HepG2 (cell line): Measurements from ENCODE around the gene CTU2. TPM values are rescaled to one million over a fixed set of nuclear protein-coding genes. Genes with fewer than 3 reads are reported as not detected.
A peak's percentile ranks its signal among the peaks of the same experiment; 100 is the strongest.

Source experiments
- HNRNPH1 ChIP-seq: fragments of 200-400 bp; formaldehyde crosslinking; optimal IDR thresholded peaks from 2 replicates; pipeline ENCODE3; 2017; ENCODE audit warnings: mild to moderate bottlenecking, low read depth, low read length
- HNRNPK ChIP-seq: fragments of 200-400 bp; formaldehyde crosslinking; IDR thresholded peaks from 2 replicates; pipeline ENCODE4 v1.6.1; 2018; ENCODE audit warnings: low read length, low read depth, moderate library complexity, mild to moderate bottlenecking; ENCODE audit not compliant: poor library complexity, severe bottlenecking
- KDM6A ChIP-seq: IDR thresholded peaks from 2 replicates; pipeline ENCODE4 v1.6.1; 2016; ENCODE audit warnings: low read depth
- KLF16 ChIP-seq, 2 experiments: sonication (generic) in 1 of 2; formaldehyde crosslinking in 1 of 2; IDR thresholded peaks; 2 replicates each; pipeline versions ENCODE4 v1.6.1 to v1.8.0; 2016 to 2023; ENCODE audit warnings: missing genetic modification reagents in 2 of 2, missing compliant biosample characterization in 1 of 2
- RAD51 ChIP-seq: fragments of 450-650 bp; IDR thresholded peaks from 2 replicates; pipeline ENCODE4 v1.6.1; 2016; ENCODE audit warnings: borderline replicate concordance
- RELA ChIP-seq: sonication (generic); formaldehyde crosslinking; IDR thresholded peaks from 2 replicates; pipeline ENCODE4 v1.4.0; 2020; ENCODE audit warnings: missing genetic modification reagents
- RNF219 ChIP-seq: sonication (generic); formaldehyde crosslinking; IDR thresholded peaks from 2 replicates; pipeline ENCODE4 v1.5.0; 2020; ENCODE audit warnings: mild to moderate bottlenecking, missing genetic modification reagents
- SMARCC2 ChIP-seq: fragments of 450-650 bp; IDR thresholded peaks from 2 replicates; pipeline ENCODE4 v1.6.1; 2017; ENCODE audit warnings: antibody characterized with exemption, mild to moderate bottlenecking
- SRSF1 ChIP-seq: fragments of 200-400 bp; formaldehyde crosslinking; optimal IDR thresholded peaks from 2 replicates; pipeline ENCODE3; 2017; ENCODE audit warnings: mild to moderate bottlenecking, low read depth, low read length, moderate library complexity
- TFAP4 ChIP-seq: sonication (generic); IDR thresholded peaks from 2 replicates; pipeline ENCODE4 v1.6.1; 2016; ENCODE audit warnings: low read depth, borderline replicate concordance
- THAP11 ChIP-seq: IDR thresholded peaks from 2 replicates; pipeline ENCODE4 v1.6.1; 2016; ENCODE audit warnings: missing biosample characterization, missing genetic modification reagents
- ZBTB21 ChIP-seq: sonication (generic); formaldehyde crosslinking; IDR thresholded peaks from 2 replicates; pipeline ENCODE4 v1.4.0; 2020; ENCODE audit warnings: missing genetic modification reagents
- ZBTB25 ChIP-seq: IDR thresholded peaks from 2 replicates; pipeline ENCODE4 v1.6.1; 2018; ENCODE audit warnings: missing genetic modification reagents
- ZC3H13 ChIP-seq: sonication (generic); formaldehyde crosslinking; IDR thresholded peaks from 2 replicates; pipeline ENCODE4 v1.8.1; 2023; ENCODE audit warnings: mild to moderate bottlenecking, missing genetic modification reagents, moderate library complexity
- ZFYVE20 ChIP-seq: sonication (generic); formaldehyde crosslinking; IDR thresholded peaks from 2 replicates; pipeline ENCODE4 v1.8.0; 2023; ENCODE audit warnings: low read depth, mild to moderate bottlenecking, moderate library complexity, missing genetic modification reagents, borderline replicate concordance
- ZNF101 ChIP-seq: sonication (generic); formaldehyde crosslinking; IDR thresholded peaks from 2 replicates; pipeline ENCODE4 v1.4.0; 2020; ENCODE audit warnings: mild to moderate bottlenecking, low read depth, missing genetic modification reagents, borderline replicate concordance
- ZNF205 ChIP-seq: IDR thresholded peaks from 2 replicates; pipeline ENCODE4 v1.6.1; 2018; ENCODE audit warnings: missing biosample characterization, missing genetic modification reagents
- ZNF251 ChIP-seq: sonication (generic); formaldehyde crosslinking; IDR thresholded peaks from 2 replicates; pipeline ENCODE4 v1.9.0; 2021; ENCODE audit warnings: mild to moderate bottlenecking, missing genetic modification reagents
- ZNF335 ChIP-seq: sonication (generic); formaldehyde crosslinking; IDR thresholded peaks from 2 replicates; pipeline ENCODE4 v1.4.0; 2020; ENCODE audit warnings: missing genetic modification reagents
- ZNF446 ChIP-seq: sonication (generic); formaldehyde crosslinking; IDR thresholded peaks from 2 replicates; pipeline ENCODE4 v1.5.0; 2020; ENCODE audit warnings: mild to moderate bottlenecking, missing genetic modification reagents
- ZNF598 ChIP-seq: sonication (generic); formaldehyde crosslinking; IDR thresholded peaks from 2 replicates; pipeline ENCODE4 v1.5.1; 2020; ENCODE audit warnings: mild to moderate bottlenecking, missing genetic modification reagents, borderline replicate concordance
- ZNF773 ChIP-seq: sonication (generic); formaldehyde crosslinking; IDR thresholded peaks from 2 replicates; pipeline ENCODE4 v1.4.0; 2020; ENCODE audit warnings: missing genetic modification reagents, borderline replicate concordance
- ZSCAN9 ChIP-seq: IDR thresholded peaks from 2 replicates; pipeline ENCODE4 v1.6.1; 2016; ENCODE audit warnings: borderline replicate concordance
- polyA plus RNA-seq, 8 experiments: library from polyadenylated mRNA; depleted of rRNA in 3 of 8; stranded (reverse) in 7 of 8; unstranded in 1 of 8; fragments of >200 nt; fragmentation: Illumina TruSeq in 4 of 8; extraction: Trizol in 4 of 8; gene quantifications; 2 replicates each; pipeline versions ENCODE4 v1.2.1 to v1.2.3, GENCODE V29; 2011 to 2016; ENCODE audit warnings: low read depth in 4 of 8, missing spikeins in 1 of 8, mixed read lengths in 1 of 8; ENCODE audit not compliant: insufficient read depth in 1 of 8
- total RNA-seq, 5 experiments: library from RNA; depleted of rRNA; stranded (reverse); fragments of >200 nt; fragmentation: Illumina TruSeq; extraction: Trizol; gene quantifications; 2 replicates each; pipeline ENCODE4 v1.2.3, GENCODE V29; 2016; ENCODE audit warnings: low read depth in 1 of 5
- TF ChIP-seq, protein P1 (sequence below): sonication (generic); formaldehyde crosslinking; IDR thresholded peaks from 2 replicates; pipeline ENCODE4 v1.8.1; 2023; ENCODE audit warnings: mild to moderate bottlenecking, missing genetic modification reagents
- TF ChIP-seq, protein P2 (sequence below): sonication (generic); formaldehyde crosslinking; IDR thresholded peaks from 2 replicates; pipeline ENCODE4 v1.5.1; 2020; ENCODE audit warnings: missing genetic modification reagents, mild to moderate bottlenecking, borderline replicate concordance

The CTU2 gene
- total and polyA plus RNA-seq, 2 of the 13 experiments (the other 11 are each of a cell fraction or from before 2014, with no cell fraction given): 13.3 to 21.9 TPM

GRCh38 chr16:88759245-88759975 lies 53.1 kb downstream of the CTU2 start (continued):
- TF ChIP-seq TFAP4 (peak; percentile 95), ZNF598 (peak; percentile 81; the same call in 1 of the 2 replicates), ZBTB21 (CRISPR knock-in tag) (no peak), HNRNPK (peak; percentile 57), ZNF205 (CRISPR knock-in tag) (peak; percentile 96), RNF219 (CRISPR knock-in tag) (no peak), ZNF335 (CRISPR knock-in tag) (peak; percentile 93), ZNF251 (CRISPR knock-in tag) (no peak), KDM6A (no peak), ZNF773 (CRISPR knock-in tag) (no peak), ZSCAN9 (CRISPR knock-in tag) (no peak), ZFYVE20 (CRISPR knock-in tag) (no peak), ZNF101 (CRISPR knock-in tag) (no peak), SMARCC2 (no peak), HNRNPH1 (no peak), THAP11 (CRISPR knock-in tag) (peak; percentile 55; the same call in 1 of the 2 replicates), RAD51 (no peak), KLF16 (CRISPR knock-in tag; IDR thresholded peaks at IDR 0.05) (peak in 1 of 2 experiments; percentile 77; a peak in 2 of 4 replicates), ZC3H13 (CRISPR knock-in tag) (no peak), SRSF1 (no peak), RELA (0 out of 2 replicates have a peak, but pooled peaks have one; percentile 29), ZNF446 (no peak), ZBTB25 (no peak)
- TF ChIP-seq, protein P1, sequence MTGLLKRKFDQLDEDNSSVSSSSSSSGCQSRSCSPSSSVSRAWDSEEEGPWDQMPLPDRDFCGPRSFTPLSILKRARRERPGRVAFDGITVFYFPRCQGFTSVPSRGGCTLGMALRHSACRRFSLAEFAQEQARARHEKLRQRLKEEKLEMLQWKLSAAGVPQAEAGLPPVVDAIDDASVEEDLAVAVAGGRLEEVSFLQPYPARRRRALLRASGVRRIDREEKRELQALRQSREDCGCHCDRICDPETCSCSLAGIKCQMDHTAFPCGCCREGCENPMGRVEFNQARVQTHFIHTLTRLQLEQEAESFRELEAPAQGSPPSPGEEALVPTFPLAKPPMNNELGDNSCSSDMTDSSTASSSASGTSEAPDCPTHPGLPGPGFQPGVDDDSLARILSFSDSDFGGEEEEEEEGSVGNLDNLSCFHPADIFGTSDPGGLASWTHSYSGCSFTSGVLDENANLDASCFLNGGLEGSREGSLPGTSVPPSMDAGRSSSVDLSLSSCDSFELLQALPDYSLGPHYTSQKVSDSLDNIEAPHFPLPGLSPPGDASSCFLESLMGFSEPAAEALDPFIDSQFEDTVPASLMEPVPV (CRISPR knock-in tag): no peak
- TF ChIP-seq, protein P2, sequence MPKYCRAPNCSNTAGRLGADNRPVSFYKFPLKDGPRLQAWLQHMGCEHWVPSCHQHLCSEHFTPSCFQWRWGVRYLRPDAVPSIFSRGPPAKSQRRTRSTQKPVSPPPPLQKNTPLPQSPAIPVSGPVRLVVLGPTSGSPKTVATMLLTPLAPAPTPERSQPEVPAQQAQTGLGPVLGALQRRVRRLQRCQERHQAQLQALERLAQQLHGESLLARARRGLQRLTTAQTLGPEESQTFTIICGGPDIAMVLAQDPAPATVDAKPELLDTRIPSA: no peak
